ENCODE results near the gene KISS1R. TPM values are rescaled to one million over a fixed set of nuclear protein-coding genes. Genes with fewer than 3 reads are reported as not detected.
A peak's percentile ranks its signal among the peaks of the same experiment; 100 is the strongest.

KISS1R gene
- total RNA-seq, 1 donor from 2014 or later = not detected

DNA sequence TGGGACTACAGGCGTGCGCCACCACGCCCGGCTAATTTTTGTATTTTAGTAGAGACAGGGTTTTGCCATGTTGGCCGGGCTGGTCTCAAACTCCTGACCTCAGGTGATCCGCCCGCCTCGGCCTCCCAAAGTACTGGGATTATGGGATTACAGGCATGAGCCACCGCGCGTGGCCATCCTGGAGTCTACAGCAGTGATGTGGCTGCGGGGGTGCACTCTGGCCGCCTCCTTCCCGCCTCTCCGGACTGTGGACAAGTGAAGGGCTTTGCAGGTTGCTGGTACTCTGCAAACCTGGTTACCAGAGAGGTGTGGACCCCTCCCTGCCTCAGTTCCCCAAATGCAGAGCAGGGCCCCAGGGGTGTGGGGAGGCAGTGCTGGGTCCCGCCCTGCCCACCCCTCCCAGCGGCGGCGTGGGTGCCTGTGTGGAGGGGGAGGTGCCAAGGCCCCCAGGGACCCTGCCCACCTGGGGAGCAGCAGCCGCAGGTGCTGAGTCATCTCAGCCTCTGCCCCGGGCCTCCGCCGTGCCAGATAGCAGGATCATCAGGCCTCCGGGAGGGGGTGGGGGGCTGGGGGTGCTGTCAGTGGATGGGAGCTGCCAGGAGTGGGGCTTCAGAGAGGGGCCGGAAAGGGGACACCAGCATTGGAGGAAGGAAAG lies 31.8 kb downstream of the KISS1R start:
- DNase-seq = no peak
- no peak overlapping the region for H3K27ac ChIP-seq
- no peaks in the 10 kb centered on the region for H3K9me3 ChIP-seq
- H3K4me3 ChIP-seq = no peak overlapping the region
- intact Hi-C loops (cut with DNase I) = no loop called here
- TF ChIP-seq, protein P1, sequence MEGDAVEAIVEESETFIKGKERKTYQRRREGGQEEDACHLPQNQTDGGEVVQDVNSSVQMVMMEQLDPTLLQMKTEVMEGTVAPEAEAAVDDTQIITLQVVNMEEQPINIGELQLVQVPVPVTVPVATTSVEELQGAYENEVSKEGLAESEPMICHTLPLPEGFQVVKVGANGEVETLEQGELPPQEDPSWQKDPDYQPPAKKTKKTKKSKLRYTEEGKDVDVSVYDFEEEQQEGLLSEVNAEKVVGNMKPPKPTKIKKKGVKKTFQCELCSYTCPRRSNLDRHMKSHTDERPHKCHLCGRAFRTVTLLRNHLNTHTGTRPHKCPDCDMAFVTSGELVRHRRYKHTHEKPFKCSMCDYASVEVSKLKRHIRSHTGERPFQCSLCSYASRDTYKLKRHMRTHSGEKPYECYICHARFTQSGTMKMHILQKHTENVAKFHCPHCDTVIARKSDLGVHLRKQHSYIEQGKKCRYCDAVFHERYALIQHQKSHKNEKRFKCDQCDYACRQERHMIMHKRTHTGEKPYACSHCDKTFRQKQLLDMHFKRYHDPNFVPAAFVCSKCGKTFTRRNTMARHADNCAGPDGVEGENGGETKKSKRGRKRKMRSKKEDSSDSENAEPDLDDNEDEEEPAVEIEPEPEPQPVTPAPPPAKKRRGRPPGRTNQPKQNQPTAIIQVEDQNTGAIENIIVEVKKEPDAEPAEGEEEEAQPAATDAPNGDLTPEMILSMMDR (IDR thresholded peaks at IDR 0.05) = no peak
- no peaks in the 10 kb centered on the region for H3K27me3 ChIP-seq
- no peaks in the 10 kb centered on the region for H3K36me3 ChIP-seq
- H3K4me1 ChIP-seq = peaks cover 11% of the 10 kb centered on the region
- ATAC-seq = no peak

DNA sequence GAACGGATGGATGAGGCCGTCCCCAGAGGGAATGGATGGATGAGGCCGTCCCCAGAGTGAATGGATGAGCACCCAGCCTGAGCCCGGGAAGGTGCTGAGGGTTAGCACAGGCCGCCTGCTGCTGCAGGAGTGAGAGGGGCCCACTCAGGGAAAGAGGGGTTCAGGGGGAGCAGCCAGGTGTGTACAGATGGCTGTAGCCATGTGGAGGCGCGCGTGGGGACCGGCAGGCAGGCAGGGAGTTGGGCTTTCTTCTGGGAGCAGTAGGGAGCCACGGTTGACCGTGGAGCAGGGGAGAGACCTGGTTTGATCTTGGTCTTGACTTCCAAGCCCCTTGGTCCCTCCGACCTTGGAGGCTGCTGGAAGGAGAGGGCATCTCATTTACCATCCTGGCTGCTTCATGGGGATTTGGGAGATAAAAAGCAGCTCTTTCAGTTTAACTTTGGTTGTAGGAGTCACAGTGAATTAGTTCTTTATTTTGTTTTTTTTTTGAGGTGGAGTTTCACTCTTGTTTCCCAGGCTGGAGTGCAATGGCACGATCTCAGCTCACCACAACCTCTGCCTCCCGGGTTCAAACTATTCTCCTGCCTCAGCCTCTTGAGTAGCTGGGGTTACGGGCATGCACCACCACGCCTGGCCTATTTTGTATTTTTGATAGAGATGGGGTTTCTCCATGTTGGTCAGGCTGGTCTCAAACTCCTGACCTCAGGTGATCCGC lies 33.4 kb downstream of the KISS1R start:
- no peaks in the 10 kb centered on the region for H3K36me3 ChIP-seq
- ATAC-seq (no peak), DNase-seq (no peak)
- H3K4me1 ChIP-seq = peaks cover 11% of the 10 kb centered on the region
- intact Hi-C loops (cut with DNase I) = no loop called here
- H3K27me3 ChIP-seq = no peaks in the 10 kb centered on the region
- TF ChIP-seq, protein P1 (IDR thresholded peaks at IDR 0.05) = no peak
- H3K4me3 ChIP-seq = no peak overlapping the region
- no peak overlapping the region for H3K27ac ChIP-seq
- H3K9me3 ChIP-seq = no peaks in the 10 kb centered on the region

DNA sequence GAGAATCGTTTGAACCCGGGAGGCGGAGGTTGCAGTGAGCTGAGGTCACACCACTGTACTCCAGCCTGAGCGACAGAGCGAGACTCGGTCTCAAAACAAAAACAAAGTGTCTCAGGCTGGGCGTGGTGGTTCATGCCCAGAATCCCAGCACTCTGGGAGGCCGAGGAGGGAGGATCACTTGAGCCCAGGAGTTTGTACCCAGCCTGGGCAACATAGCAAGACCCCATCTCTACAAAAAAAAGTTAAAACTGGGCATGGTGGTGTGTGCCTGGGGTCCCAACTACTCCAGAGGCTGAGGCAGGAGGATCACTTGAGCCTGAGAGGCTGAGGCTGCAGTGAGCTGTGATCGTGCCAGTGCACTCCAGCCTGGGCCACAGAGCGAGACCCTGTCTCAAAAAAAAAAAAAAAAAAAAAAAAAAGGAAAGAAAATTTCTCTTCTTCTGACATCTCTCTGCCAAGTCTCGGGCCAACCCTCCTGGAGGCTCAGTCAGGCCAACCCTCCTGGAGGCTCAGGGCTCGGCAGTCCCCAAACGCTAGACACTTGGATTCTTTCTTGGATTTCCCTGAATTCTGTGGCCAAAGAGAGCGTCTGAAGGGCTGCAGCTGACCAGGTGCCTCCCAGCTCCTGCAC lies 35.0 kb downstream of the KISS1R start:
- DNase-seq (no peak), ATAC-seq (no peak)
- Histone ChIP-seq H3K4me3 (no peak overlapping the region), H3K27me3 (no peaks in the 10 kb centered on the region), H3K9me3 (no peaks in the 10 kb centered on the region), H3K27ac (no peak overlapping the region), H3K36me3 (no peaks in the 10 kb centered on the region), H3K4me1 (peaks cover 11% of the 10 kb centered on the region)
- TF ChIP-seq, protein P1 (IDR thresholded peaks at IDR 0.05) = no peak
- intact Hi-C loops (cut with DNase I) = no loop called here

DNA sequence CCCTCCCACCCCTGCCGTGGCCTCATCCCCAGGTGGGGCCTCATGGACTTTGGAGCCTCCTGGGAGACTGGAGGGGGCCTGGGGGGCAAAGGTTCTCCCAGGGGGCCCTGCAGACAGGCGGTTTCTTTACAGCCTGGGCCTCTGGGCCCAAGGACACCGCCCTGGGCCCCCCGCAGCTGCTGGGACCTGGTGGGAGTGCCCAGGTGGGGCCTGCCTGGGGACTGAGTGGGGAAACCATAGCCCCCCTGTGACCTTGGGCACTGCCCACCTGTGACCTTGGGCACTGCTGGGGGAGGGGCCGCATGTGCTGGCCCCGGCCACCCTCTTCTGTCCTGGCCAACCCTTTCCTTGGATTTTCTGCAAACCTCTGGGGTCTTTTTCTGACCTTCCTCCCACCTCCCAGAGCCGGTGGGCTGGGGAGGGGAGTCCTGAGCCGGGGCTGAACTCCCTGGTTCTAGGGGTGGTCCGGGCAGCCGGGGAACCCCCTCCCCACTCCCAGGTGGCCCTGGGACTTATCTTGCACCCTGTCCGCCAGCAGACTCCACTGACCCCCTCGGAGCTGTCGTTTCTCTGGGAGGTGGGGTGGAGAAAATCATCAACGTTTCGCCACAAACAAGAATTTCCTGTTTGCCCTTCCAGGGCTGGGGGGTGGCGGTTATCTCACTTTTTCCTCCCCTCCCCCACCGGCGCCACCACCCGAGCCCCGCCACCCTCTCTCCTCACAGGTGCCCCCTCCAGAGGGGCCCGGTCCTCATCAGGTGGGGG lies 35.7 kb downstream of the KISS1R start:
- DNase-seq (no peak), ATAC-seq (peak; percentile 29)
- intact Hi-C loops (cut with DNase I) = no loop called here
- H3K9me3 ChIP-seq = no peaks in the 10 kb centered on the region
- no peaks in the 10 kb centered on the region for H3K36me3 ChIP-seq
- TF ChIP-seq, protein P1 (IDR thresholded peaks at IDR 0.05) = no peak
- H3K27ac ChIP-seq = no peak overlapping the region
- peak overlapping the region; percentile 12 for H3K4me3 ChIP-seq
- H3K4me1 ChIP-seq = peaks cover 11% of the 10 kb centered on the region
- no peaks in the 10 kb centered on the region for H3K27me3 ChIP-seq

DNA sequence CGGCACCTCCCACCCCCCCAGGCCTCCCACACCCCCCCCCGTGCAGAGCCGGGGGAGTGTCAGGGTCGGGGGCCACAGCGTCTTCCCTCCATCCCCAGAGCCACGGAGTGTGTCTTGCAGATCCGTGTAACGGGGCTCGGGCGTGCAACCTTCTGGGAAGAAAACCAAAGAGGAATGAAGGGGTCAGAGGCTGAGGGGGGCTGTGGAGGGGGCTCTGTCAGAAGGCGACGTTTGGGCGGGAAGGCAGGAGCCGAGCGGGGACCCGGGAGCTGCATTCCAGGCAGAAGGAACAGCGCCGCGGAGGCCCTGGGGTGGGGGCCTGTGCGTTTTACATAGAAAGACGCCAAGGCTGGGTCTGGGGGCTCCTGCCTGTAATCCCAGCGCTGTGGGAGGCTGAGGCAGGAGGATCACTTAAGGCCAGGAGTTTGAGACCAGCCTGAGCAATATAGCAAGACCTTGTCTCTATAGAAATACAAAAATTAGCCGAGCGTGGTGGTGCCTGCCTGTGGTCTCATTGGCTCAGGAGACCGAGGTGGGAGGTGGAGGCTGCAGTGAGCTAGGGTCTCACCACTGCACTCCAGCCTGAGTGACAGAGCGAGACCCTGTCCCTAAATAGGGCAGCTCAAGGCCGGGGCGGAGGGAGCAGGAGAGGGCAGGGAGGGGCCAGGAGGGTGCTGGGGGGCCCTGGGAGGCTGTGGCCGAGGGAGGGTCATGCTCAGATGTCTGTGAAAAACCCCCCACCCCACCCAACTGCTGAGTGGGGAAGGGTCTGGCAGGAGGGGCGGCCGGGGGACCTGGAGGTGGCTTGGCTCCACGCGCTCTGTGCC lies 36.5 kb downstream of the KISS1R start:
- Histone ChIP-seq H3K9me3 (no peaks in the 10 kb centered on the region), H3K36me3 (no peaks in the 10 kb centered on the region), H3K4me1 (peaks cover 11% of the 10 kb centered on the region), H3K27ac (no peak overlapping the region), H3K27me3 (no peaks in the 10 kb centered on the region), H3K4me3 (peak overlapping the region; percentile 12)
- intact Hi-C loops (cut with DNase I) = no loop called here
- TF ChIP-seq, protein P1 (IDR thresholded peaks at IDR 0.05) = no peak
- DNase-seq (no peak), ATAC-seq (no peak)
